H1 (cell line): ENCODE measurements around the gene SNAPIN. TPM values are rescaled to one million over a fixed set of nuclear protein-coding genes. Genes with fewer than 3 reads are reported as not detected.

Experiments used
- CTCF ChIA-PET: fragments of 300-600 bp; sonication (Branson Sonifier 250); formaldehyde crosslinking; loops from one replicate; lab custom pipeline; 2021; ENCODE audit not compliant: partially characterized antibody; lab: Charles Lee
- POLR2A ChIA-PET: fragments of 300-600 bp; sonication (Branson Sonifier 250); formaldehyde crosslinking; loops from one replicate; lab custom pipeline; 2021; ENCODE audit warnings: inconsistent platforms; ENCODE audit not compliant: partially characterized antibody; lab: Charles Lee
- DNase-seq, 2 experiments: peaks; one replicate each; pipeline versions ENCODE4 v3.0.0 to v3.0.0-alpha.2; 2010 to 2022; ENCODE audit warnings: low spot score in 2 of 2, low read depth in 1 of 2, mixed read lengths in 1 of 2
- FAIRE-seq: peaks from 2 replicates; lab custom pipeline; 2011; peaks lifted over from hg19 to GRCh38; lab: Jason Lieb, UNC
- H2AFZ ChIP-seq: 2 replicates; pipeline ENCODE4 v1.8.1; 2012; ENCODE audit warnings: low read length, inconsistent platforms
- H2AK5ac ChIP-seq: 2 replicates; pipeline ENCODE4 v1.6.1; 2013; ENCODE audit warnings: low read depth, low read length
- H2BK120ac ChIP-seq: replicated peaks from 2 replicates; pipeline ENCODE3; 2013; ENCODE audit warnings: low read depth, low read length, inconsistent platforms
- H2BK12ac ChIP-seq: 2 replicates; pipeline ENCODE4 v1.6.1; 2013; ENCODE audit warnings: low read depth, low read length
- H2BK15ac ChIP-seq: 2 replicates; pipeline ENCODE4 v1.6.1; 2013; ENCODE audit warnings: low read length
- H2BK20ac ChIP-seq: 2 replicates; pipeline ENCODE4 v1.6.1; 2013; ENCODE audit warnings: low read length
- H2BK5ac ChIP-seq: 2 replicates; pipeline ENCODE4 v1.6.1; 2013; ENCODE audit warnings: low read depth, low read length
- H3K14ac ChIP-seq: 2 replicates; pipeline ENCODE4 v1.6.1; 2013; ENCODE audit warnings: inconsistent platforms; ENCODE audit not compliant: insufficient read length
- H3K18ac ChIP-seq: 2 replicates; pipeline ENCODE4 v1.6.1; 2013; ENCODE audit warnings: low read length; ENCODE audit errors: extremely low read depth
- H3K23ac ChIP-seq: 2 replicates; pipeline ENCODE4 v1.6.1; 2013; ENCODE audit warnings: inconsistent platforms; ENCODE audit not compliant: insufficient read length
- H3K23me2 ChIP-seq: 2 replicates; pipeline ENCODE4 v1.6.1; 2013; ENCODE audit warnings: low read depth, low read length
- H3K27ac ChIP-seq: 2 replicates; pipeline ENCODE4 v1.6.1; 2011; ENCODE audit warnings: low read depth, low read length, inconsistent platforms
- H3K27me3 ChIP-seq, 4 experiments: replicated peaks in 1 of 4; 1 replicate in 1 of 4; 2 replicates in 3 of 4; pipeline versions ENCODE4 v1.6.1 to v1.8.1; 2011 to 2013; ENCODE audit warnings: low read length in 3 of 4, mild to moderate bottlenecking in 3 of 4, inconsistent platforms in 2 of 4, mixed read lengths in 2 of 4, moderate library complexity in 1 of 4; ENCODE audit not compliant: control insufficient read depth in 3 of 4, insufficient read depth in 3 of 4; ENCODE audit errors: extremely low read depth in 1 of 4
- H3K36me3 ChIP-seq, 4 experiments: 2 replicates each; pipeline versions ENCODE4 v1.6.1 to v1.8.1; 2011 to 2013; ENCODE audit warnings: mild to moderate bottlenecking in 4 of 4, low read length in 3 of 4, moderate library complexity in 2 of 4, control low read depth in 1 of 4, inconsistent platforms in 1 of 4; ENCODE audit not compliant: insufficient read depth in 4 of 4, control insufficient read depth in 2 of 4
- H3K4ac ChIP-seq: replicated peaks from 2 replicates; pipeline ENCODE3; 2013; ENCODE audit warnings: low read length, low read depth, mixed read lengths, inconsistent platforms; ENCODE audit not compliant: insufficient read length
- H3K4me1 ChIP-seq, 4 experiments: replicated peaks in 1 of 4; 1 replicate in 1 of 4; 2 replicates in 3 of 4; pipeline versions ENCODE4 v1.6.1 to v1.8.1; 2011 to 2013; ENCODE audit warnings: low read length in 3 of 4, inconsistent platforms in 2 of 4, mixed read lengths in 1 of 4; ENCODE audit not compliant: insufficient read depth in 4 of 4, control insufficient read depth in 3 of 4
- H3K4me2 ChIP-seq, 2 experiments: 2 replicates each; pipeline versions ENCODE4 v1.6.1 to v1.8.1; 2011 to 2013; ENCODE audit warnings: low read depth in 2 of 2, low read length in 2 of 2, control low read depth in 1 of 2, inconsistent platforms in 1 of 2, mild to moderate bottlenecking in 1 of 2; ENCODE audit not compliant: insufficient read depth in 1 of 2
- H3K4me3 ChIP-seq, 4 experiments: fragments of 200-600, 300-600 bp in 1 of 4; sonication (generic), shearing (Covaris generic), sonication (Bioruptor Twin) in 1 of 4; 2 replicates each; pipeline versions ENCODE4 v1.5.1 to v1.8.1; 2011 to 2016; ENCODE audit warnings: low read length in 4 of 4, low read depth in 3 of 4, control low read depth in 2 of 4, inconsistent platforms in 2 of 4, mild to moderate bottlenecking in 2 of 4, mixed read lengths in 1 of 4, moderate library complexity in 1 of 4; ENCODE audit not compliant: insufficient read depth in 2 of 4; ENCODE audit errors: extremely low read depth in 1 of 4
- H3K56ac ChIP-seq: replicated peaks from 2 replicates; pipeline ENCODE3; 2013; ENCODE audit warnings: low read depth, mild to moderate bottlenecking, mixed read lengths, low read length, inconsistent platforms; ENCODE audit not compliant: insufficient read length
- H3K79me1 ChIP-seq: 2 replicates; pipeline ENCODE4 v1.6.1; 2013; ENCODE audit warnings: low read depth, low read length, control low read depth
- H3K79me2 ChIP-seq, 2 experiments: 2 replicates each; pipeline versions ENCODE4 v1.6.1 to v1.8.1; 2012 to 2013; ENCODE audit warnings: low read length in 2 of 2, mild to moderate bottlenecking in 2 of 2, inconsistent platforms in 1 of 2; ENCODE audit not compliant: insufficient read depth in 2 of 2, control insufficient read depth in 1 of 2
- H3K9ac ChIP-seq, 4 experiments: replicated peaks in 1 of 4; 1 replicate in 1 of 4; 2 replicates in 3 of 4; pipeline versions ENCODE4 v1.6.1 to v1.8.1; 2011 to 2013; ENCODE audit warnings: low read depth in 3 of 4, low read length in 3 of 4, control low read depth in 2 of 4, mild to moderate bottlenecking in 2 of 4, moderate library complexity in 2 of 4, inconsistent platforms in 1 of 4; ENCODE audit errors: extremely low read depth in 1 of 4
- H3K9me3 ChIP-seq, 2 experiments: 2 replicates each; pipeline versions ENCODE4 v1.6.1 to v1.8.1; 2012 to 2013; ENCODE audit warnings: mild to moderate bottlenecking in 2 of 2, moderate library complexity in 2 of 2, control low read depth in 1 of 2, inconsistent platforms in 1 of 2, low read depth in 1 of 2, low read length in 1 of 2, mixed read lengths in 1 of 2; ENCODE audit not compliant: insufficient read depth in 2 of 2
- H4K20me1 ChIP-seq, 2 experiments: replicated peaks in 1 of 2; 2 replicates each; pipeline versions ENCODE3 to v1.8.1; 2011 to 2013; ENCODE audit warnings: inconsistent platforms in 2 of 2, low read length in 2 of 2, mild to moderate bottlenecking in 1 of 2; ENCODE audit not compliant: insufficient read depth in 2 of 2, control insufficient read depth in 1 of 2
- H4K5ac ChIP-seq: 2 replicates; pipeline ENCODE4 v1.6.1; 2013; ENCODE audit warnings: low read length, low read depth, mixed read lengths, inconsistent platforms; ENCODE audit not compliant: insufficient read length
- H4K8ac ChIP-seq: 2 replicates; pipeline ENCODE4 v1.8.0; 2013; ENCODE audit warnings: mild to moderate bottlenecking, moderate library complexity, low read length, inconsistent platforms; ENCODE audit not compliant: insufficient read depth; ENCODE audit errors: extremely low read depth
- H4K91ac ChIP-seq: replicated peaks from 2 replicates; pipeline ENCODE3; 2013; ENCODE audit warnings: low read length, mixed read lengths, inconsistent platforms; ENCODE audit not compliant: insufficient read length
- EGR1 ChIP-seq: IDR thresholded peaks from 2 replicates; pipeline ENCODE4 v1.6.1; 2011; ENCODE audit warnings: low read depth, low read length, borderline replicate concordance
- EZH2 ChIP-seq: fragments of 200-600 bp; sonication (generic); IDR thresholded peaks from 2 replicates; pipeline ENCODE4 v1.7.1; 2012; ENCODE audit warnings: low read depth, mild to moderate bottlenecking, moderate library complexity, low read length, inconsistent platforms; ENCODE audit not compliant: severe bottlenecking
- HDAC6 ChIP-seq: IDR thresholded peaks from one replicate; pipeline ENCODE4 v1.7.1; 2012; ENCODE audit warnings: low read depth, mild to moderate bottlenecking, inconsistent platforms, low read length, moderate library complexity
- SIN3A ChIP-seq, 2 experiments: IDR thresholded peaks in 1 of 2; conservative IDR thresholded peaks in 1 of 2; 2 replicates each; pipeline ENCODE4 v1.6.1; 2011 to 2012; ENCODE audit warnings: low read length in 2 of 2, improper control_type of control experiment in 1 of 2, low read depth in 1 of 2, mild to moderate bottlenecking in 1 of 2
- WGBS, 2 experiments: shearing (Covaris generic) in 1 of 2; methylation state at CpG; one replicate each; pipeline versions ENCODE4 v1.1.6 to v1.1.7; 2013 to 2015; ENCODE audit warnings: low lambda C conversion rate in 2 of 2, mixed read lengths in 2 of 2, inconsistent platforms in 1 of 2, low coverage in 1 of 2, missing lambda C conversion rate in 1 of 2; ENCODE audit not compliant: insufficient replicate concordance in 2 of 2, insufficient coverage in 1 of 2, insufficient read length in 1 of 2; ENCODE audit errors: extremely low coverage in 1 of 2, missing lambda C conversion rate in 1 of 2; 5-methylcytosine and 5-hydroxymethylcytosine counted together
- polyA plus RNA-seq, 7 experiments: library from polyadenylated mRNA; depleted of rRNA in 3 of 7; stranded (reverse) in 5 of 7; unstranded in 2 of 7; fragments of >200 nt in 5 of 7; fragments of 200-250 nt in 2 of 7; gene quantifications; 1 replicate in 5 of 7; 2 replicates in 1 of 7; 4 replicates in 1 of 7; pipeline versions ENCODE4 v1.2.1 to v1.2.3, GENCODE V29; 2011 to 2013; ENCODE audit warnings: missing spikeins in 2 of 7, mixed read lengths in 2 of 7
- total RNA-seq: library from RNA; stranded (reverse); fragmentation: NEBNext Ultra II Directional; extraction: Animal tissue kit (Norgen Biotek cat#: 25700); gene quantifications from 2 replicates; pipeline ENCODE4 v1.2.1, GENCODE V29; 2021

The SNAPIN gene
- total and polyA plus RNA-seq, 2 of the 8 experiments (the other 6 are each of a cell fraction or from before 2014, with no cell fraction given) = 25.7 to 31.1 TPM

DNA sequence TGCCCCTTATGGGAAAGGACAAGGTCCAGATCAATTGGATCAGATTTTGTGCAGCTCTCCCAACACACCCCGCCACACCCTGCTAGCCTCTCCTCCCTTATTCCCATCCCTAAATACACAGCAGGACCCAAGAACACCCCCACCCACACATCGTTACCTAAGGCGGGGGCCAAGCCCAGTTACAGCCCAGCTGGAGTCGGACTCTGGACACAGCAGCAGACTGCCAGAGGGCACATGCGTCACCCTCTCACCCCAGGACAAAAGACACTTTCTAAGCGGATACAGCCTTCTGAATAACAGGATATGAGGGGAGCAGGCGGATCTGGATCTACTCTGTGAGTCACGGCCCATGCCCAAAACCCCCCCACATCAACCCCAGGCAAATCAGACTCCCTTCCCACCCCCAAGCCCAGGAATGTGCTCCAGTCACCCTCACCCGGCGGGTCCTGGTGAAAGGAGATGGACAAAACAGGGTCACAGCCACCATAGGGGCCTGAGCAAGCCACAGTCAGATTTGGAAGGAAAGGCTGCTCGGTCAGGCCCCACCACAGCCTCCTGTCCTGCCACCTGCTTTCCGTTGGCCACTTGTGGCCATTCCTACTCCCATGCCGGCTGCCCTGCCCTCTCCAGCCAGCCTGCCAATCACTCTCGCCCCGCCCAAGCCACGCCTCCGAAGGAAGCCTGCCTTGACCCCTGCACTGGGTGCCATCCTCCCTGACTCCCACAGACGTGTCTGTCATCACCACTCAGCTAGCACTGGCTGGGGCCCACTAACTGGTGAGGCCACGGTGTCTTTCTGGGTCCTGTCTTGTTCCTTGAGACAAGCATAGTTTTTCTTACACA, 49.5 kb upstream of the SNAPIN start:
- Histone ChIP-seq H3K56ac (no peak overlapping the region), H2BK20ac (peak overlapping the region; percentile 40; the same call in 1 of the 2 replicates), H3K9ac (no peak overlapping the region), H2BK12ac (peak overlapping the region; percentile 92), H3K4me1 (peaks cover 0 to 35% (median 21%) of the 10 kb centered on the region in 4 experiments; a peak in 6 of 7 replicates), H3K79me1 (no peaks in the 10 kb centered on the region), H4K20me1 (no peaks in the 10 kb centered on the region), H3K14ac (no peak overlapping the region), H3K23ac (no peak overlapping the region), H3K4ac (peak overlapping the region; percentile 63), H3K27me3 (no peaks in the 10 kb centered on the region; a peak in 1 of 7 replicates), H3K18ac (peak overlapping the region; percentile 62), H3K23me2 (peaks cover 3% of the 10 kb centered on the region; the same call in 1 of the 2 replicates), H2AFZ (peak overlapping the region; percentile 45; the same call in 1 of the 2 replicates), H2BK15ac (peak overlapping the region; percentile 95; the same call in 1 of the 2 replicates), H3K9me3 (no peaks in the 10 kb centered on the region), H3K79me2 (no peaks in the 10 kb centered on the region), H3K4me3 (no peak overlapping the region), H2BK5ac (peak overlapping the region; percentile 79; the same call in 1 of the 2 replicates), H3K4me2 (peak overlapping the region in 1 of 2 experiments; percentile 37; a peak in 2 of 4 replicates), H4K5ac (no peak overlapping the region), H3K27ac (no peak overlapping the region), H2AK5ac (peak overlapping the region; percentile 11; the same call in 1 of the 2 replicates), H4K8ac (no peak overlapping the region), H4K91ac (peak overlapping the region; percentile 75), H2BK120ac (no peak overlapping the region), H3K36me3 (no peaks in the 10 kb centered on the region)
- ChIA-PET CTCF (interaction anchor here (1.0 to 15.9 kb wide), 7 partner anchors 8 to 114 kb away, joined by 3 to 224 read pairs (median 6); partner anchors contain the start of genes S100A13 and S100A14), POLR2A (interaction anchor here (0.6 to 15.3 kb wide), 4 partner anchors 10 to 167 kb away, joined by 3 to 261 read pairs (median 6); partner anchors contain the start of genes CHTOP, S100A1, S100A13 and SLC27A3)
- DNase-seq (peak; percentile 41 to 90), FAIRE-seq (no peak)
- WGBS, 2 experiments = 49% methylated on average over 19 of the region's 19 CpGs; no CpG with 5 or more reads in 1 of the 2 experiments
- no peak for TF ChIP-seq EGR1
- no peak for TF ChIP-seq HDAC6
- no peak for TF ChIP-seq SIN3A (conservative IDR thresholded peaks at IDR 0.05 in 1 of 2, IDR thresholded peaks at IDR 0.05 in 1 of 2; ENCODE audit: low read depth in 1 of 2, low read length in 2 of 2)
- no peak for TF ChIP-seq EZH2
